ENCODE measurements around the gene PDE4B.

- no peak for TF ChIP-seq SP1 (IDR thresholded peaks at IDR 0.05; ENCODE audit: low read depth, low read length)
- TF ChIP-seq CTCF (IDR thresholded peaks at IDR 0.05 in 2 of 3, conservative IDR thresholded peaks at IDR 0.05 in 1 of 3; ENCODE audit: control insufficient read depth in 2 of 3, extremely low read depth in 1 of 3, insufficient read depth in 1 of 3, low read depth in 3 of 3, low read length in 3 of 3), result no peak
- TF ChIP-seq EP300 (IDR thresholded peaks at IDR 0.05; ENCODE audit: borderline replicate concordance in 1 of 2, control insufficient read depth in 1 of 2, low read depth in 2 of 2, low read length in 2 of 2), result no peak
- TF ChIP-seq TAF1 (IDR thresholded peaks at IDR 0.05; ENCODE audit: borderline replicate concordance, low read depth, low read length), result no peak
- no peak for TF ChIP-seq MAX (IDR thresholded peaks at IDR 0.05; ENCODE audit: low read depth, low read length)
- TF ChIP-seq POLR2A (IDR thresholded peaks at IDR 0.05; ENCODE audit: low read depth, low read length), result no peak
- TF ChIP-seq YY1 (IDR thresholded peaks at IDR 0.05; ENCODE audit: low read depth, low read length), result no peak
- no peak for TF ChIP-seq CEBPB (IDR thresholded peaks at IDR 0.05; ENCODE audit: borderline replicate concordance in 1 of 2, low read depth in 2 of 2, low read length in 2 of 2)
- no peak for TF ChIP-seq BHLHE40 (IDR thresholded peaks at IDR 0.05; ENCODE audit: borderline replicate concordance in 1 of 2, low read depth in 2 of 2, low read length in 1 of 2)
- no peak for TF ChIP-seq EZH2 (IDR thresholded peaks at IDR 0.05; ENCODE audit: borderline replicate concordance, control insufficient read depth, low read depth, low read length)
Observed at GRCh38 chr1:65998763-65999583, 206.3 kb downstream of the PDE4B start.

Measured in GM12878 (cell line).